ENCODE measurements around the gene STUM. TPM values are rescaled to one million over a fixed set of nuclear protein-coding genes. Genes with fewer than 3 reads are reported as not detected.

STUM gene
- total and polyA plus RNA-seq, 2 of the 8 experiments (the other 6 are each of a cell fraction or from before 2014, with no cell fraction given), result 0.76 to 1.2 TPM

DNA sequence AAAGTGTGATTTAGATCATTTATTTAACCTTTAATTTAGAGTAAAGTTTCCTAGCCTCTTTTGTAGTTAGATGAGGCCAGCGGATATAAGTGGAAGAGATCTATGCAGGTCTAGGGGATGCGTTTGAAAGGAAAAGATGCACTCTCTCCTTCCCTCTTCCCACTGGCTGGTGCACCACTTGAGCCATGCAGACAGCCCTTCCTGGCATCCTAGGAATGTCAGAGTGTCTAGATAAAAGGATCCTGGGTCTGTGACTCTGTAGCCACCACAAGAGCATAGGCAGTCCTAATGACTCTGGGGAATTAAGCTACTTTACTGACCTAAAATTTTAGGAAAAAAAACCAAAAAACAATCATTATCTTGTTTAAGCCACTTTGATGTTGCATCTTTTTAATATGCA is 16.0 kb upstream of the STUM start:
- POLR2A ChIA-PET (ENCODE audit: partially characterized antibody), result interaction anchor here (0.7 to 1.0 kb wide), 2 partner anchors 10 to 14 kb away, joined by 3 to 4 read pairs; no protein-coding TSS in a partner anchor
- H4K20me1 ChIP-seq (replicated peaks in 1 of 2; ENCODE audit: control insufficient read depth in 1 of 2, insufficient read depth in 2 of 2, low read length in 2 of 2), result no peaks in the 10 kb centered on the region
- H4K5ac ChIP-seq (ENCODE audit: insufficient read length, low read depth, low read length), result no peak overlapping the region
- no peak overlapping the region for H3K23ac ChIP-seq (ENCODE audit: insufficient read length)
- no peak overlapping the region for H2AK5ac ChIP-seq (ENCODE audit: low read depth, low read length)
- H2BK5ac ChIP-seq (ENCODE audit: low read depth, low read length), result no peak overlapping the region
- DNase-seq (ENCODE audit: low read depth in 1 of 2, low spot score in 2 of 2), result no peak
- no peak overlapping the region for H4K8ac ChIP-seq (ENCODE audit: extremely low read depth, insufficient read depth, low read length)
- no peak overlapping the region for H3K18ac ChIP-seq (ENCODE audit: extremely low read depth, low read length)
- no peak overlapping the region for H3K4me2 ChIP-seq (ENCODE audit: insufficient read depth in 1 of 2, low read depth in 2 of 2, low read length in 2 of 2)
- H2BK120ac ChIP-seq (replicated peaks; ENCODE audit: low read depth, low read length), result no peak overlapping the region
- no peaks in the 10 kb centered on the region; a peak in 1 of 7 replicates for H3K27me3 ChIP-seq (replicated peaks in 1 of 4; ENCODE audit: control insufficient read depth in 3 of 4, extremely low read depth in 1 of 4, insufficient read depth in 3 of 4, low read length in 3 of 4)
- TF ChIP-seq, protein P1, sequence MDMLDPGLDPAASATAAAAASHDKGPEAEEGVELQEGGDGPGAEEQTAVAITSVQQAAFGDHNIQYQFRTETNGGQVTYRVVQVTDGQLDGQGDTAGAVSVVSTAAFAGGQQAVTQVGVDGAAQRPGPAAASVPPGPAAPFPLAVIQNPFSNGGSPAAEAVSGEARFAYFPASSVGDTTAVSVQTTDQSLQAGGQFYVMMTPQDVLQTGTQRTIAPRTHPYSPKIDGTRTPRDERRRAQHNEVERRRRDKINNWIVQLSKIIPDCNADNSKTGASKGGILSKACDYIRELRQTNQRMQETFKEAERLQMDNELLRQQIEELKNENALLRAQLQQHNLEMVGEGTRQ (IDR thresholded peaks at IDR 0.05; ENCODE audit: low read length), result no peak
- TF ChIP-seq POLR2A (IDR thresholded peaks at IDR 0.05; ENCODE audit: control extremely low read depth in 1 of 2, low read depth in 2 of 2, low read length in 2 of 2) (no peak), NANOG (IDR thresholded peaks at IDR 0.05; ENCODE audit: insufficient read depth, low read depth, low read length, poor library complexity, severe bottlenecking) (no peak), YY1 (IDR thresholded peaks at IDR 0.05; ENCODE audit: low read depth, low read length) (0 out of 2 replicates have a peak, but pooled peaks have one; percentile 29), TEAD4 (IDR thresholded peaks at IDR 0.05; ENCODE audit: low read depth, low read length) (peak; percentile 99)
- TF ChIP-seq, protein P2, sequence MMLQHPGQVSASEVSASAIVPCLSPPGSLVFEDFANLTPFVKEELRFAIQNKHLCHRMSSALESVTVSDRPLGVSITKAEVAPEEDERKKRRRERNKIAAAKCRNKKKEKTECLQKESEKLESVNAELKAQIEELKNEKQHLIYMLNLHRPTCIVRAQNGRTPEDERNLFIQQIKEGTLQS (IDR thresholded peaks at IDR 0.05; ENCODE audit: insufficient read depth, low read depth, low read length), result no peak
- no peak overlapping the region for H2BK15ac ChIP-seq (ENCODE audit: low read length)
- H2BK12ac ChIP-seq (ENCODE audit: low read depth, low read length), result no peak overlapping the region
- no peaks in the 10 kb centered on the region for H3K79me1 ChIP-seq (ENCODE audit: low read depth, low read length)
- FAIRE-seq, result no peak
- H3K4me1 ChIP-seq (replicated peaks in 1 of 4; ENCODE audit: control insufficient read depth in 3 of 4, insufficient read depth in 4 of 4, low read length in 3 of 4), result no peaks in the 10 kb centered on the region; a peak in 1 of 7 replicates
- no peak overlapping the region for H4K91ac ChIP-seq (replicated peaks; ENCODE audit: insufficient read length, low read length)
- H2BK20ac ChIP-seq (ENCODE audit: low read length), result no peak overlapping the region
- CTCF ChIA-PET (ENCODE audit: partially characterized antibody), result interaction anchor here (0.8 to 9.3 kb wide), 7 partner anchors 11 to 296 kb away, joined by 3 to 71 read pairs (median 4); partner anchors contain the start of gene STUM
- no peak overlapping the region for H3K56ac ChIP-seq (replicated peaks; ENCODE audit: insufficient read length, low read depth, low read length)
- WGBS, 2 experiments (ENCODE audit: extremely low coverage in 1 of 2, insufficient coverage in 1 of 2, insufficient read length in 1 of 2, insufficient replicate concordance in 2 of 2, low coverage in 1 of 2, low lambda C conversion rate in 2 of 2, missing lambda C conversion rate in 1 of 2), result 45% methylated on average over 2 of the region's 2 CpGs; no CpG with 5 or more reads in 1 of the 2 experiments
- H2AFZ ChIP-seq (ENCODE audit: low read length), result no peak overlapping the region
- H3K27ac ChIP-seq (ENCODE audit: low read depth, low read length), result no peak overlapping the region
- no peak overlapping the region for H3K4ac ChIP-seq (replicated peaks; ENCODE audit: insufficient read length, low read depth, low read length)
- no peaks in the 10 kb centered on the region for H3K79me2 ChIP-seq (ENCODE audit: control insufficient read depth in 1 of 2, insufficient read depth in 2 of 2, low read length in 2 of 2)
- H3K9ac ChIP-seq (replicated peaks in 1 of 4; ENCODE audit: extremely low read depth in 1 of 4, low read depth in 3 of 4, low read length in 3 of 4), result no peak overlapping the region
- H3K36me3 ChIP-seq (ENCODE audit: control insufficient read depth in 2 of 4, insufficient read depth in 4 of 4, low read length in 3 of 4), result no peaks in the 10 kb centered on the region
- H3K9me3 ChIP-seq (ENCODE audit: insufficient read depth in 2 of 2, low read depth in 1 of 2, low read length in 1 of 2), result no peaks in the 10 kb centered on the region
- no peaks in the 10 kb centered on the region for H3K23me2 ChIP-seq (ENCODE audit: low read depth, low read length)
- H3K4me3 ChIP-seq (ENCODE audit: extremely low read depth in 1 of 4, insufficient read depth in 2 of 4, low read depth in 3 of 4, low read length in 4 of 4), result no peak overlapping the region
- no peak overlapping the region for H3K14ac ChIP-seq (ENCODE audit: insufficient read length)

All from H1 (cell line).